Upper lobe of right lung (tissue), 1 donor: ENCODE measurements around the gene XYLT1. TPM values are rescaled to one million over a fixed set of nuclear protein-coding genes. Genes with fewer than 3 reads are reported as not detected.

Experiments
- ATAC-seq: fragments of 200-7000 bp; cut with Tn5 transposase; one replicate; pipeline ENCODE4 v1.9.1; 2020; ENCODE audit warnings: mild to moderate bottlenecking, moderate library complexity
- DNase-seq: peaks from one replicate; pipeline ENCODE4 v3.0.0-alpha.2; 2020
- H3K27ac ChIP-seq: fragments of 200-600 bp; one replicate; pipeline ENCODE4 v1.8.0; 2022
- H3K27me3 ChIP-seq: fragments of 200-600 bp; one replicate; pipeline ENCODE4 v1.8.0; 2022; ENCODE audit warnings: mild to moderate bottlenecking
- H3K36me3 ChIP-seq: fragments of 200-600 bp; one replicate; pipeline ENCODE4 v1.8.0; 2022
- H3K4me1 ChIP-seq: fragments of 200-600 bp; one replicate; pipeline ENCODE4 v1.8.0; 2022
- H3K4me3 ChIP-seq: fragments of 200-600 bp; one replicate; pipeline ENCODE4 v1.8.0; 2022; ENCODE audit warnings: mild to moderate bottlenecking
- H3K9me3 ChIP-seq: fragments of 200-600 bp; one replicate; pipeline ENCODE4 v1.8.0; 2022
- intact Hi-C: fragments of 100-400 bp; cut with DNase I; formaldehyde crosslinking; loops from one replicate; pipeline ENCODE4 v1.11.0; 2022
- total RNA-seq: library from RNA; stranded (reverse); fragmentation: NEBNext Ultra II Directional; extraction: Animal tissue kit (Norgen Biotek cat#: 25700); gene quantifications from one replicate; pipeline ENCODE4 v1.2.1, GENCODE V29; 2021
- TF ChIP-seq, protein P1 (sequence below): fragments of 200-600 bp; IDR thresholded peaks from one replicate; pipeline ENCODE4 v1.8.0; 2022; ENCODE audit warnings: antibody characterized with exemption
- donor health status: DM: no; HTN: yes; CAD: no; lungs with severe emphysema.

Gene XYLT1
- total RNA-seq, 1 donor from 2014 or later, result 12.1 TPM

DNA sequence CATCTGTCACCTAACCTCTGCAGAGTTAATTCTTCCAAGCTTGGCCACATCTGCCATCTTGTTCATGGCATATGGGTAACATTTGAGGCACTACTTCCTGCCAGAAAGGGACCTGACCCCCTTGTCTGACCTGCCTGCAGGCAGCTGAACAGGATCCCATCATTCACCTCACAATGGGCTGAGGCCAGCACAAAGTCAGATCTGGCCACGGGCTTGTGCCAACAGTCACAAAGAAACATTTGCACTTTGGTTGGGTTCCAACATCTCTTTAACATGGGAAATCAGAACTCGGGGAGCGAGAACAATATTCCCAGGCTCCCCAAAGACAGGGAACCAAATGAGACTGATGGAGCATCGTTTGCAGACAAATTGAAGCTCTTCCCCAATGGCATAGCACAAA lies 116.1 kb downstream of the XYLT1 start:
- no peak overlapping the region for H3K27ac ChIP-seq
- no peak for ATAC-seq
- H3K4me3 ChIP-seq, result no peak overlapping the region
- no peaks in the 10 kb centered on the region for H3K9me3 ChIP-seq
- no peaks in the 10 kb centered on the region for H3K27me3 ChIP-seq
- DNase-seq, result no peak
- no peaks in the 10 kb centered on the region for H3K36me3 ChIP-seq
- H3K4me1 ChIP-seq, result peaks cover 44% of the 10 kb centered on the region
- TF ChIP-seq, protein P1, sequence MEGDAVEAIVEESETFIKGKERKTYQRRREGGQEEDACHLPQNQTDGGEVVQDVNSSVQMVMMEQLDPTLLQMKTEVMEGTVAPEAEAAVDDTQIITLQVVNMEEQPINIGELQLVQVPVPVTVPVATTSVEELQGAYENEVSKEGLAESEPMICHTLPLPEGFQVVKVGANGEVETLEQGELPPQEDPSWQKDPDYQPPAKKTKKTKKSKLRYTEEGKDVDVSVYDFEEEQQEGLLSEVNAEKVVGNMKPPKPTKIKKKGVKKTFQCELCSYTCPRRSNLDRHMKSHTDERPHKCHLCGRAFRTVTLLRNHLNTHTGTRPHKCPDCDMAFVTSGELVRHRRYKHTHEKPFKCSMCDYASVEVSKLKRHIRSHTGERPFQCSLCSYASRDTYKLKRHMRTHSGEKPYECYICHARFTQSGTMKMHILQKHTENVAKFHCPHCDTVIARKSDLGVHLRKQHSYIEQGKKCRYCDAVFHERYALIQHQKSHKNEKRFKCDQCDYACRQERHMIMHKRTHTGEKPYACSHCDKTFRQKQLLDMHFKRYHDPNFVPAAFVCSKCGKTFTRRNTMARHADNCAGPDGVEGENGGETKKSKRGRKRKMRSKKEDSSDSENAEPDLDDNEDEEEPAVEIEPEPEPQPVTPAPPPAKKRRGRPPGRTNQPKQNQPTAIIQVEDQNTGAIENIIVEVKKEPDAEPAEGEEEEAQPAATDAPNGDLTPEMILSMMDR, result no peak
- intact Hi-C loops, result no loop called here

DNA sequence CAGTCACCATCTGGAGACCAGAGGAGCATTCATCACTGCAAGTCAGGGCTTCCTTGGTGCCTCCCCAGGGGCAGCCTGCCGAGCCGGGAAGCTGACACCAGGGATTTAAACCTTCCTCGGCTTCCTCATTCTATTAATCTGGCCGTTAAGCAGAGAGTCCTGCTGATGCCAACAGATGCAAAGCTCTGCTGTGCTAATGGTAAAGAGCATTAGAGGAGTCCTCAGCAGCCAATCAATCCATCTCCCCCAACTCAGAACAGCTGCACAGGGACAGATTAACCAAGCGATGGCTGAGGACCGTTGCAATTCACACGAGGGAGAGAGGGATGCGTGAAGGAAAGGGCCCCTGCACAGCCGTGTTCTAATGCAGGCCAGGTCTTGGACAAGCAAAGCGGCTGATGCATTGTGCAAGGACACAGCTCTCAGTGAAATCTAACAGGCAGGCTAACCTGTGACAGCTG lies 116.6 kb downstream of the XYLT1 start:
- intact Hi-C loops, result no loop called here
- DNase-seq, result no peak
- no peak overlapping the region for H3K4me3 ChIP-seq

DNA sequence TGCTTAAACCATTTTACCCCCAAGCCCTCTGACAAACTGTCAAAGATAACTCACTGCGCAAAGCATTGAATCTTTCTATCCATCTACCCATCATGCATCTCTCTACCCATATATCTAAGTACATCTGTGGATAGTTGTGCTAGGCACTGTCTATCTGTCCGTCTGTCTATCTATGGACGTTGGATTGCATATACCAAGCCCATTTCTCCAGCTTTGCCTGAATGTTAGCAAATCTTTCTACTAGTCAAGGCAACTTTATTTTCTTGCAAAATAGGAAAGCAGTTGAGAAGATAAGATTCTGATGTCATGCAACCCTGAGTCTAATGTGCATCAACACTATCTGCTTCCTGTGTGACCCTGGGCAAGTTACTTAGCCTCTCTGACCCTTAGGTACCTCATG lies 117.2 kb downstream of the XYLT1 start:
- Histone ChIP-seq H3K4me1 (peaks cover 33% of the 10 kb centered on the region), H3K27me3 (no peaks in the 10 kb centered on the region), H3K27ac (no peak overlapping the region), H3K36me3 (no peaks in the 10 kb centered on the region), H3K4me3 (no peak overlapping the region), H3K9me3 (no peaks in the 10 kb centered on the region)
- intact Hi-C loops, result no loop called here
- TF ChIP-seq, protein P1, result no peak
- DNase-seq (no peak), ATAC-seq (no peak)

More for the DNA sequence above, 116.6 kb downstream of the XYLT1 start:
- Histone ChIP-seq H3K36me3 (no peaks in the 10 kb centered on the region), H3K27me3 (no peaks in the 10 kb centered on the region), H3K9me3 (no peaks in the 10 kb centered on the region), H3K27ac (no peak overlapping the region), H3K4me1 (peaks cover 39% of the 10 kb centered on the region)
- TF ChIP-seq, protein P1, result no peak
- ATAC-seq, result no peak

DNA sequence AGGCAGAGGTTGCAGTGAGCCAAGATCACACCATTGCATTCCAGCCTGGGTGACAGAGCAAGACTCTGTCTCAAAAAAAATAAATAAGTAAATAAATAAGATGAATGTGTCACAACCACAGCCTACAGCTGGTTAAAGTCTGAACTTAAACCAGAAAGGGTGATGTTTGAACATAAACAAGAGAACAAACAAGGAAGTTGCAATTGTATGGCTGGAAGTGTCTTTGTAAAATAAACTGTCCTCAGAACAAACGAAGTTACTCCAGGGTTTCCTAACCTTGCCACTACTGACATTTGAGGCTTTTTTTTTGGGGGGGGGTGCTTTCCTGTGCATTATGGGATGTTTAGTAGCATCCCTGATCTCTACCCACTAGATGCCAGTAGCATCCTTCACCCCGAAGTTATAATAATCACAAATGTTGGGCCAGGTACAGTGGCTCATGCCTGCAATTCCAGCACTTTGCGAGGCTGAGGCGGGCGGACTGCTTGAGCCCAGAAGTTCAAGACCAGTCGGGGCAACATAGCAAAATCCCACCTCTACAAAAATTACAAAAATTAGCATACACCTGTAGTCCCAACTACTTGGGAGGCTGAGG lies 119.2 kb downstream of the XYLT1 start:
- peaks cover 19% of the 10 kb centered on the region for H3K4me1 ChIP-seq
- TF ChIP-seq, protein P1, result no peak
- no peaks in the 10 kb centered on the region for H3K36me3 ChIP-seq
- H3K4me3 ChIP-seq, result no peak overlapping the region
- H3K9me3 ChIP-seq, result no peaks in the 10 kb centered on the region
- no peaks in the 10 kb centered on the region for H3K27me3 ChIP-seq
- ATAC-seq, result no peak
- intact Hi-C loops, result no loop called here
- DNase-seq, result no peak
- H3K27ac ChIP-seq, result no peak overlapping the region

DNA sequence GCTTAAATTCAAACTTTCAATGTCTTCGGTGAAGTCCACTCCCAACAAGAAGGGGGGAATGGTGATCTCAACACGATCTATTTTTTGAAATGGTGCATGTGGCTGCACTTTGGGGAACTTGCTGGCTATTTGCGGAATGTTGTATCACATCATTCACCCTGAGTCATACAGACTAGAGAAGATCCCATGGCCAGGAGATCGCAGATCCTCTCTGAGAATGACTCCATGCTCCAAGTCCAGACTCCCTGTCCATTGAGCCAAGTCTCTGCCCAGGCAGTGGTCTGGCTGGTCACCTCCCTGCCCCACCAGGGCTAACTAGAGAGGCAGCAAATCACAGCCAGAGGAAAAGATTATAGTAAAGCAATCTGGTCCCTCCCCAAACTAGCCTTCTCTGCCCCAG lies 120.6 kb downstream of the XYLT1 start:
- H3K4me1 ChIP-seq, result peaks cover 22% of the 10 kb centered on the region
- H3K4me3 ChIP-seq, result no peak overlapping the region
- peak; percentile 68 for ATAC-seq
- TF ChIP-seq, protein P1, result no peak
- no peak for DNase-seq
- H3K27ac ChIP-seq, result peak overlapping the region; percentile 3
- intact Hi-C loops, result no loop called here
- H3K27me3 ChIP-seq, result no peaks in the 10 kb centered on the region
- no peaks in the 10 kb centered on the region for H3K9me3 ChIP-seq
- no peaks in the 10 kb centered on the region for H3K36me3 ChIP-seq

DNA sequence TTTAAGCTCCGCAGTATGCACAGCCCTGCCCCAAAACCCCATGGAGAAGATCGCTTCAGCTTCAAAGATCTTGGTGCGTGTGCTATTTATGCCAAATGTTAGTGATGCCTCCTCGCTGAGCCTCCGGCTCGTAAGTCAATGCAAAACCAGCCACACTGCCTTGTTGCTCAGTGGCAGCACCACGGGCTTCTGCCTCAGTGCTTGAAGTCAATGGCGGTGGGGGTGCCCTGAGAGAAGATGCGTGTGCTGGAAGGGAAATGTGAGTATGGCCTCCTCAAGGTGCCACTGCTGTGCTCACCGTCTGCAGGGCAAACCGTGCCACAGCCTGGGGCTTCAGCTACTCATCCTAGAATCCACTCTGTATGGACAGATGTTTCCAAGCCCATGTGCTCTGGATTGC lies 121.9 kb downstream of the XYLT1 start:
- no peaks in the 10 kb centered on the region for H3K36me3 ChIP-seq
- no peak for DNase-seq
- H3K27ac ChIP-seq, result no peak overlapping the region
- no peaks in the 10 kb centered on the region for H3K27me3 ChIP-seq
- H3K9me3 ChIP-seq, result no peaks in the 10 kb centered on the region
- intact Hi-C loops, result no loop called here
- no peak for ATAC-seq
- H3K4me3 ChIP-seq, result no peak overlapping the region
- TF ChIP-seq, protein P1, result no peak
- H3K4me1 ChIP-seq, result peaks cover 31% of the 10 kb centered on the region
